NCI-H2081 treated with DMSO at 0.1 percent for 48 hours (cell line): ENCODE data around the gene STK25.

Source experiments
- DNase-seq: peaks from one replicate; lab custom pipeline; 2025; lab: John Stamatoyannopoulos, UW

STK25 gene

DNA sequence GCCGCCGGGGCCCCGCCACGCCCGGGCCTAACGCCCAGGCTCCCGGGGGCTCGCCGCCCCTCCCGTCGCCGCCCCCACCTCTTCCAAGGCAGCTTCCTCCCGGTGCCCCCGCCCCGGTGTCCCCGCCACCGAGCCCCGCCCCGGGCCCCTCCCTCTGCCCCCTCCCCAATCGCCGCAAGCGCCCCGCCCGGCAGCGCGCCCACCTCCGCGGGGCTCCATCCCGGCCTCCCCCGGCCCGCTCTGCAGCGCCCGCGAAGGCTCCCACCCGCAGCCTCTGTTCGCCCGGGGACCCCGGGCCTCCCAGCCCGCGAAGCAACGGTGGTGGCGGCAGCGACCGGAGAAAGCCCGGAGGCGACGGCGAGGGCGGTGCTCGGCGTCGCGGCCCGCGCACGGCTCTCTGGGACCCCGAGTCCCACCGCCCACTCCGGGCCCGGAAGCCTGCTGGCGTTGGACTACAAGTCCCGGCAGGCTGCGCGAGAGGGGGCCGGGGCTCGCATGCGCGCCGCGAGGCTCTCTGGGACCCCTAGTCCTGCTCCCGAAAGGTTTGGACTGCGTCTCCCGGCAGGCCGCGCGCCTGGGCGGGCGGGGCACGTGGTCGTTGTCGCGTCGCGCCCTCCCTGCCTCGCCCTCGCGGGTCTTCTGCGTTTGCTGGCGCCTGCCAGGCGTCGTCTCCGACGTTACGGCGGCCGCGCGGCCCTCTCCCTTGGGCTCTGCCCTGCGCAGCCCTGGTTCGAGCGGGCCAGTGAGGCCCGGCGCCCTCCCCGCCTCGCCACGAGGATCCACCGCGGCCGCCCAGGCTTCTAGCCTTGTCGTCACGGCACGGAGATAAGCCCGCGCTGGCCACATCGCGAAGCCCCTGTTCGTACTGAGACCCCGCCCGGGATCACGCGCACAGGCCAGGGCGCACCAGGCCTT, at the start of gene STK25:
Gene STK25, minus strand, starts transcription at position 345 of the 915 bp plus-strand sequence. CDS start 549 bp downstream, outside the sequence.
- DNase-seq = peak; percentile 88

DNA sequence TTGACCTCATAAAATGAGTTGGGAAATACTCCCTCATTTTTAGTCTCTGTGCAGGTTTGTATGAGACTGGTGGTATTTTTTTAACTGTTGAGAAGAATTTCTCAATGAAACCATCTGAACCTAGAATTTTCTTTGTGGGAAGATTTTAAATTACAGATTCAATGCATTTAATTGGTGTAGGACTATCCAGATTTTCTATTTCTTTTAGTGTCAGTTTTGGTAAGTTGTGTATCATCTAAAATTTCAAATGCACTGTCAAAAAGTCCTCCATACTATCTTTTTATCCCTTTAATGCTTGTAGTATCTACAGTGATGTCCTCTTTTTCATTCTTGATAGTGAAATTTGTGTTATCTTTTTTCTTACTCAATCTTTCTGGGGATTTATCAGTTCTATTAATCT, 48.4 kb upstream of the STK25 start:
- DNase-seq = no peak

DNA sequence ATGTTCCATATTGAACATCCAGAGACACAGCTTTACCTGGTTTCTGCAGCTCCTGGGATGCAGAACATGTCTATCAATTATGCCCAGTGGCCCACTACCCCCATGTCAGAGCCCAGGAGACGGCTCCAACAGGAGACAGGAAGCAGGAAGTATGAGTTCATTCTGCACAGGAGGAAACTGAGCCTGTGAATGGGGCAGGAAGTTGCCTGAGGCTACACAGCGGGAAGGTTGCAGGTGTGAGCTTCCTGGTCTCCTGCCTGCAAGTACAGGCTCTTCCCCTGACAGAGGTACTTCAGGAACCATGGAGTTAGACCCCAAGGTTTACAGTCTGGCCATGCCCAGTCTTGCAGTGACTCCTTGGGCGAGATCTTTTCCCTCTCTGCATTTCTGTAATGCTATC, 47.3 kb upstream of the STK25 start:
- no peak for DNase-seq

DNA sequence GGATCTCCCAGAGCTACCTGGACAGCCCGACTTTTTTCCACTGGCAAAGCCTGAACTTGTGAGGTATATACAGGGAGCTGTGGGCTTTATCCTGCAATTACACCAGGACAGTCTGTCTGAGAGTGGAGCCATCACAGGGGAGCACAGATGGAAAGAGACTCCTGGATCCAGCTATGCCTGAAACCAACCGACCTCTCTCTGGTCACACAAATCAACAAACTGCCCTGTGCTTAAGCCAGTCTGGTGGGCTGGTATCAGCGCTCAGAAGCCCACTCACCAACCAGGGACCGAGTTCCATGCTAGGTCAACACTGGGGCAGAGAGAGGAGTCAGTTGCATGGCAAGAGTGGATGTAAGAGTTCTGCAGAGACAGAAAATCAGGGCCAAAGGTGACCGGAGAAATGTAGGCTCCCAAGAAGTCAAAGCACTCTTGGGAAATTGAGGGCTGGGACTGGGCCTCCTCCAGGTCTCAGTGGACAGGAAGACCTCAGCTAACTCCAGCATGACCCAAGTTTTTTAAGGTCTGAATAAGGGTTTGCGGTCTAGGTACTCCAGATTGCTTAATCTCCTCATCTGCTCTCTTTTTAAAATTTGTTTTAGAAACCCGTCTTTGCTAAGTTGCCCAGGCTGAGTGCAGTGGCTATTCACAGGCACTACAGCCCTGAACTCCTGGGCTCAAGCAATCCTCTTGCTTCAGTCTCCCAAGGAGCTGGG, 46.4 kb upstream of the STK25 start:
- DNase-seq = no peak

DNA sequence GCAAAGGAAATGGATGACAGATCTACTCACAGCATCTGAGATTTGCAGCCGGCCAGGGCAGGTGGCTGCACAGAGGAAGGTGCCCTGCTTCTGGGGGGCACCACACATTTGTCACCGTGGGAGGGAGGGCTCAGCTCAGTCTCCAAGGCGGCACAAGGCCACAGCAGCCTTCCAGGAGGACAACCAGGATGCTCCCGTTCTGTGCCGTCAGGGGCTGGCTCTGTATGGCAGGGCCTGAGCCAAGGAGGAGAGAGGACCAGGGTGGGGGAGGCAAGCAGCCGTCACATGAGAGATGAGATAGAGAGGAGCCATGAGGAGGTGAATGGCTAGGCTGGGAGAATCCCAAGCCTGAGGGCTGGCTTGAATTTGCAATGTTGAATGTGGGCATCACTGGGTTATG, 45.6 kb upstream of the STK25 start:
- DNase-seq = no peak

DNA sequence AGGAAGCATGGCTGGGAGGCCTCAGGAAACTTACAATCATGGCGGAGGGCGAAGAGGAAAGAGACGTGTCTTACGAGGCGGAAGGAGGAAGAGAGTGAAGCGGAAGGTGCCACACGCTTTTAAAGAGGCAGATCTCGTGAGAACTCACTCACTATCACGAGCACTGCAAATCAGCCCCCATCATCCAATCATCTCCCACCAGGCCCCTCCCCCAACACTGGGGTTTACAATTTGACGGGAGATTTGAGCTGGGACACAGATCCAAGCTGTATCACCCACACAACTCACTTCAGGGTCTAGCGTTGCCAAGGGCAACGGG, 45.1 kb upstream of the STK25 start:
- DNase-seq = no peak

DNA sequence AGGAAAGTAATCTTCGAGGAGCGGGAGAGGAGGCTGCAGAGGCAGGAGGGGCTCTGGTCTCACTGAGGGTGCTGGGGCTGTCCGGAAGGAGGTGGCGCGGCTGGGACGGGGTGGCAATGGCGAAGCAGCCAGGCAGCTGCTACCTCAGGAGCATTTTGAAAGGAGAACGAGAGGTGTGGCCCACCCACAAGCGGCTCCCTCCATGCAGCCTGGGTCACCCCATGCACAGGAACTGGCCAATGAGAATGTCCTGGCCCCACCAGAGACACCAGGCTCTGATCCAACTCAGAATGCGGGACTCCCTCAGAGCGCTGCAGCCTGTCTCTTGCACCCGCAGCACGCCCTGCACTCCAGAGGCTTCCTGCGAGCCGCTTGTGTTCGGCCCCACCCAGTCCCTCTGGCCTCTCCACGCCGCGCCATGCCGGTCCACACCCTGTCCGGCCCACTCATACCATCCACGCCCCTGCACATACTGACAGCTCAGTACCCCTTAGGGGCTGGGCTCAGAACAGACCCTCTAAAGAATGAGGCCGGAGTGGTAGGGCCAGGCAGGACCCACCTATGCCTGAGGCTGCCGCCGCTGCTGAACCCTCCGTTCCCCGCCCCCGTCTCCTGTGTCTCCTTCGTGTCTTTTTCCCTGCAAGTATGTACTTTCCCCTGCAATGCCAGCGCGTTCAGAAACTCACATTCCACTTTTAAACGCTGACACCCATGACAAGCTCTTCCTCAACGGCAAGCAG, 43.8 kb upstream of the STK25 start:
- no peak for DNase-seq

DNA sequence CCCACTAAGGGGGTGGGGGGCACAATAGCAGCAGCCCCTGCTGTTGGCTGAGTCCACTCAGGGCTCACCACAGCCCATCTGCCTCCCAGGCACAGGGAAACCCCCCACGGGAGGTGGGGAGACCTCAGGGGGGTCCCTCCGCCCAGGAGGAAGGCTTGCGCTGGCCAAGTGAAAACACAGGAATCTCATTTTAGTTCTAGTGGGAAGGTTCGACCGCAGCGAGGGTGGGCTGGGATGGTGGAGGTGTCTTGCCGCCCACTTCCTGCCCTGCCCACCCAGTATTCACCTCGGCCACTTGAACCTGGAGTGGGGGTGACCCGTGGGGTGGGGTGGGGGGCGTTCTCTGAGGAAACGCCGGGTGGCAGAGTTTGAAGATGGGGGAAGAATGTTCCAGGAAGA, 43.2 kb upstream of the STK25 start:
- no peak for DNase-seq

DNA sequence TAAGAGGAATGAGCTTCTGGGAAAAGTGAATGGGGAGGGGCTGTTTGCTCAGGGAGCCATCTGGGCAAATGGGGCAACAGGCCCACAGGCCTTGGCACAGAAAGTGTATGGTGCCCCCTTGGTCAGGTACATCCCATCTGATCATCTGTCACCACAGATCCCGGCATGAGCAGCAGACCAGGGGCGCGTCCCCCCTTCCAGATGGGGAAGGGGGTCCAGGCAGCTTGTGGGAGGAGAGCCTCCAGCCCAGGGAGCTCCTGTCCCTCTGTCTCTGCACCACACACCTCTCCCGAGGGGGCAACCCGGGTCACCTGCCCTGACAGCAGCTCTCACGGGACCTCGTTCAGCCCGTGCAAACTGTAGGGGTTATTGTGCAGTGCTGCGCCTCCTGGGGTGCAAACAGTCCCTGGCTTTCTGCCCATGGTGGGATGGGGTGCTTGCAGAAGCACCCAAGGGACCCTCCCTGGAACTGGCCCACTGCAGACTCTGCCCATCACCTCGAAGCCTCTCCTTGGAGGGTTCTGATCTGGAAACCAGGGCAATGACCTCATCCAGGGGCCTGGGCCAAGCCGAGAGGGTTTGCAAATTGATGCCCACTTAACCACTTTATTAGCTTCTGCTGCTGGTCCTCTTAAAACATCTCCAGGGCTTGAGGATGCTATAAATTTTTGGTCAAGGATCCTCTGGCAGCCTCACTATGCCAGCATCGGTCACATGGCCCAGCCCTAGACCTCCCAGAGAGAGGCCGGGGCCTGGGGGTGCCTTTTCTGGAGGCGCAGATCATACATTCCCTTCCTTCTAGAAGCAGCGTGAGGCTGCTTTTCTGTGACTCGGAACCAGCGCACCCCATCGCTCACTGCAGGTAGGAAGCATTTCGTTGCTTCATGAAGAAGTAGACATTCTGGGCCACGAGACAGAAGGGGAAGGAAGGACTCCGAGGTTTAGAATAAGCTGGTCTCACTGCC, 42.5 kb upstream of the STK25 start:
- no peak for DNase-seq

DNA sequence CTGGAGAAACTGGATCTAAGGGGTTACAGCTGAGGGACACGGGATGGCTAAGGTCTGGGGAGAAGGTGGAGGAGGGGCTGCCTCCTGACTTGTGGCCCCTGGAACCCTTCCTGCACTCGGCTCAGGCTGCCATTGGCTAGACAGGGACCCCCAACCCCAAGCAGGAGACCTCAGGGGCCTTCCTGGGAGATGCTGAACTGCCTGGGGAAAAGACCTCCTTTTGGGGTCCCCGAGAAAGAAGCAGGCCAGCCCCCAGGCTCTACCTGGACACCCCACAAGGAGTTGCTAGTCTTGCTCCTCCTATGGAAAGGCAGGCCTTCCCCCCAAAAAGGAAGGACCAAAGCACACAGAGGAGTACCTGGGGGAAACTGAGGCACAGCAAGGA, 40.1 kb upstream of the STK25 start:
- DNase-seq = no peak

DNA sequence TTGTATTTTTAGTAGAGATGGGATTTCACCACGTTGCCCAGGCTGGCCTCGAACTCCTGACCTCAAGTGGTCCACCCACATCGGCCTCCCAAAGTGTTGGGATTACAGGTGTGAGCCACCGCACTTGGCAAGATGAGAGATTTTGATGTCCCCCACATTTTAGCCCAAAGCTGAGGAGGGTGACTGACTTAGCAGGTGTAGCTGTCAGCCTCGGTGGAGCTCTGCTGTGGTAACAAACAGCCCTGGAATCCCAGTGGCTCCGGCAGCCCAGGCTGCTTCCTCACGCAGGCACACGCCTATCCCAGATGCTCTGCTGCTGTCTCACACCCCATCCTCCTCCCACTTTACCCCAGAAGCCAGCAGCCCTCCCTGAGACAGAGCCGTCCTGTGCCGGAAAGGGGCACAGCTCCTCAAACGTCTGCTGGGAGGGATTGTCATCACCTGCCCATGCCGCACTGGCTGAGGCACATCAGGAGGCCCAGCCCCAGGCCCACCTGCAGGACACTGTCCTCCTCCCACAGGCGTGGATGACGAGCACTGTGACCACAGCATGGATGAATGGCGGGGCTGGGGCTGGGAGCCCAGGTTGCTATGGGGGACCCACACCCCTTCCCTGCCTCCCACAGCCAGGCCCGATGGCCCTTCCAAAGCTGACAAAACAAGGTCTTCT, 39.5 kb upstream of the STK25 start:
- DNase-seq = no peak

DNA sequence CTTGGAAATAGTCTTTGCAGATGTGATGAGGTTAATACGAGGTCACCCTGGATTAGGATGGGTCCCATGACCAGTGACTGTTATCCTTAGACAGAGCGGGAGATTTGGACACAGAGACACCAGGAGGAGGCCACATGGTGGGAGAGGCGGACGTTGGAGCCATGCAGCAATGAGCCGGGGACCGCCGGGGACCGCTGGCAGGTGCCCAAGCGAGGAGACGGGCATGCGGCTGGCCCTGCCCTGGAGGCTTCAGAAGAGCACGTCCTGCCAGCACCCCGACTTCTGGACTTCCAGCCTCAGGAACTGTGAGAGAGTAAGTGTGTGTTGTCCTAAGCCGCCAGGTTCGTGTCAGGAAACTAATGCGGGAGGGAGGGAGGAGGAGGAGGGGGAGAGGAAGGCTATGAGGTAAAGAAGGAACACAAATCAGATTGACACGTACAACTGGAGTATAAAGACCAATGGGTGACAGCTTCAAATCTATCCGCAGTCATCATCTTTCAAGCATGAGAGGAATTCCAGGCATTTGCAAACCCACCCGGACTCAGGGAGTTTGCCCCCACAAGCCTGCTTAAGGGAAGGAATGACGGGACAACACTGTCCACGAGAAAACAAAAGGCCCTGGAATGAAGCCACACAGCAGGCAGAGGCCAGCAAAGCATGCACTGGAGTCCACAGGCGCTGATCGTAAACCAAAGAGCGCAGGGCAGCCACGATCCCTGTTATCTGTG, 38.6 kb upstream of the STK25 start:
- DNase-seq = no peak

DNA sequence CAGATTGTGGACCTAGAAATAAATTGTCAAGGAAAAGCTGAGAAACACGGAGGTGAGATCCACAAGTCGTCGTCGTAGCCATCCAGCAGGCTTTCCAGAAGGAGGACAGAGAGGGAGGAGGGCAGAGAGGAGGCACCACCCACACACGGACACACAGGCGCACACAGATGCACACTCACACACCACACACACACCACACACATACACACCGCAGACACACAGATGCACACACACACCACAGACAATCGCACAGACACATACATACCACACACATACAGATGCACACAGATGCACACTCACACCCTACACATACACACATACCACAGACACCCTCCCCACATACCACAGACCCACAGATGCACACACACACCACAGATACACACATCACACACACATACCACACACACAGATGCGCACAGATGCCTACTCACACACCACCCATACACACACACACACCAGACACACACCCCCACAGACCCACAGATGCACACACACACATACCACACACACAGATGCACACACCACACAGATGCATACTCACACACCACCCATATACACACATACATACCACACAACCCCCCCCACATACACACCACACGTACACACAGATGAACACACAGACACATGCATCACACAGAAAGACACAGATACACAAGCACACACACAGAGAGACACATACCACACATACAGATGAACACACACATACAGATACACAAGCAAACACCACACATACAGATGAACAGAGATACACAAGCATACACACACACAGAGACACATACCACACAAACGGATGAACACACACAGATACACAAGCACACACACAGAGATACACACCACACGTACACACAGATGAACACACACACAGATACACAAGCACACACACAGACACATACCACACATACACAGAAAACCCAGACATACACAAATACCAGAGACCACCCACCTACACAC, 37.4 kb upstream of the STK25 start:
- DNase-seq = no peak

DNA sequence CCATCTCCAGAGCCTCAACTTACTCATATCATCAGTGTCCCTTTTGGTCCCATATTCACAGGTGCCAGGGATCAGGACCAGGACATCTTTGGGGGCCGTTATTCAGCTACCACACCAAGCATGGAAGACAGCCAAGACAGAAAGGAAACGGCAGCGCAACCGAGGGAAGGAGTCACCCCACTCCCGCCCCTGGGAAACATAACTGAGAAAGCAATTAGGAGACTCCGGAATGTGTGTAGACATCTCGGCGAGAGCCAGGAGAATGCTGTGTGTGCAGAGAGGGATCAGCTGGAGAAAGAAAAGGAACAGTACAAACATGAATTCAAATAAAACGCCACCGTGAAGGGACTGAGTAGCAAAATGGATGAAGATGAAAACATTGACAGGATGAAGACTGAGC, 36.7 kb upstream of the STK25 start:
- no peak for DNase-seq

DNA sequence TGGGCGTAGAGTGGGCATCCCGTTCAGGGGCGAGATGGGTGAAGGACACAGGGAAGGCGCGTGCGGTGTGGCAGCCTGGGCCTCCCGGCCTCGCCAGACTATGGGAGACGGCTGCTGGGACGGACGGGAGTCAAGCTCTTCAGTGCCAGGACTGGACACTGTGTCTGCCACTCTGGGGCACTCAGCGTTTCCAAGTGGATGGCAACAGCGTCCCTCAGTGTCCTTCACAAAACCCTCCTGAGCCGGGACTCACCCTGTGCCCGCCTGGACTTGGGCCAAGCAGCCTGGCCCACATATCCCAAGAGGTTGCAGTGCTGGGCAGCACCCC, 33.9 kb upstream of the STK25 start:
- DNase-seq = no peak

DNA sequence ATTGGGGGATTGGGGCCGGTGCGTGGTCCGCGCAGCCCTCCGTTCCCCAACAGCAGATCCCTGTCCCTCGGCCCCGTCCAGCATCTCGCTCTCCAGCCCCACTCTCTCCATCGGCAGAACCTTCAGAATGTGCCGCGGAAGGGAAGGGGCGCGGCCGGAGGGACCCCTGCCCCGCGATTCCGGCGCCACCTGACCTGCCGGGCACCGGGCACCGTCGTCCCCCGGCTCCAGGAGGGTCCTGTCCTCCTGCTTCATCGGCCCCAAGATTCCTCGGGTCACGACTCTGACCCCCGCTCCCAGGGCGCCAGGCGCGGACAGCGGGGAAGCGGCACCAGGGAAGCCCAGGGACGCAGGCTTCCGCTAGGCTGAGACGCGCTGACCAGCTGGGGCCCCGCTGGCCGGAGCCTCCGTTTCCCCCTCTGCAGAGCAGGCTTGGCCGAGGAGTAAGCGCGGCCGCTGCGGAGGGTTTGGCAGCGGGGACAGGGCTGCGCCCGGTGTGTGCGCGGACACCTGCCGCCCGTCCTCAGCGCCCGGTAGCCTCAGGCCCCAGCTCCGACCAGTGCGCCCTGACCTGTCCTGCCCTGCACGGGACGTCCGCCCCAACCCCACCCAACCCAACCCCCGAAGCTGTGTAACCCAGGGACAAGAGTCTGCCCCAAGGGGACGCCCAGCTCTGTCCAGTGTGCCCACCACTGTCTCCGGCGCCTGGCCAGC, 33.3 kb upstream of the STK25 start:
- DNase-seq = no peak

DNA sequence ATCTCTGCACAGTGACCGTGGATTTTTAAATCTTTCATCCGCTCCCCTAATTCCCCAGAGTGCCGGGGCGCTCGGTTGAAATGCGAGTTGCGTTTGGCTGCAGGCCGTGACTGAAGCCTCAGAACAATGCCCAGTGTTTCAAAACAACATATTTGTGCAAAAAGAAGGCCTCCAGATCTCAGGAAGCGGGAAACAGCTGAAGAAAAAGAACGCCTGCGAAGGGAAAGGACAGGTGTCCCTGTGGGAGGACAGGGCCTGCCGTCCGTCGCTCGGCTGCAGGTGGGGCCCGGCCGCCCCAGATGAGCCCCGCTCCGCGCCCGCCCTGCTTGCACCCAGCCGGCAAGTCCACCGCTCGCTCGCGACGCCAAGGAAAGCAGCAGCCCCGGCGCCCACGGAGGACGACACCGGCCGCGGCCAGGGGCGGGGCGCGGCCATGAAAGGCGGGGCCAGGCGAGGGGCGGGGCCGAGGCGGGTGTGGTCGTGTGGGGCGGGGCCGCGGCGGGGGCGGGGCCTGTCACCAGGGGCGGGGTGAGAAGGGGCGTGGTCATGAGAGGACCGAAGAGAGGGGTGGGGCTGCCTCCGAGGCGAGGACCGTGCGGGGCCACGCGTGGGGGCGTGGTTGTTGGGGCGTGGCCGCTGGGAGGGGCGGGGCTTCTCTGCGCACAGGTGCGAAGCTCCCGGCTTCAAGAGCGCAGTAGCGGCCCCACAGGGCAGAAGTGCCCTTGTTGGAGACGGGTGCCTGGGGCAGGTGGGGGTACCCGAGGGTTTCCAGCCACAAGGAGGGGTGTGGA, 32.6 kb upstream of the STK25 start:
- no peak for DNase-seq

DNA sequence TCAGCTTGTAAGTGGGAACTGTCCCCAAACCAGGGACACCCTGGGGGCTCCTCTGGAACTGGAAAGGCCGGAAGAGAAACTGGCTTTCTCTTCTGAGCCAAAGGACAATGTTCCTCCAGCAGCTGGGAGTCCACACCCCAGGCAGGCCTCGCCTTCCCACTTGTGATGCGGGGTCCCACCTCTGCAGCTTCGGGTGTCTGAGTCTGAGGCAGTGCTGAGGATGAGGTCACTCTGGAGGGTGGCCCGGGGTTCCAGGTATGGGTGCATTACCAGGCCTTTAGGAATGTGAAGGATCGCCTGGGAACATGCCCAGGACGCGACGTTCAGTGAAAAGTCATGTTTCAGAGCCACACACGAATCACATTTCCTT, 32.0 kb upstream of the STK25 start:
- DNase-seq = no peak
